IgD-negative memory B cell (primary cell): ENCODE measurements around the gene PAX5. TPM values are rescaled to one million over a fixed set of nuclear protein-coding genes. Genes with fewer than 3 reads are reported as not detected.

Experiments
- H3K27ac Mint-ChIP-seq, 3 donors: one replicate each; pipeline ENCODE4 v1.8.0; 2020 to 2022; ENCODE audit warnings: mild to moderate bottlenecking in 3 of 3, mixed read lengths in 3 of 3, moderate library complexity in 1 of 3
- H3K27me3 Mint-ChIP-seq: one replicate; pipeline ENCODE4 v1.8.0; 2021; ENCODE audit warnings: mixed read lengths
- H3K36me3 Mint-ChIP-seq: one replicate; pipeline ENCODE4 v1.8.0; 2020; ENCODE audit warnings: mild to moderate bottlenecking, mixed read lengths
- H3K4me1 Mint-ChIP-seq, 3 donors: one replicate each; pipeline ENCODE4 v1.8.0; 2020 to 2022; ENCODE audit warnings: mixed read lengths in 3 of 3, mild to moderate bottlenecking in 1 of 3
- H3K4me3 Mint-ChIP-seq, 4 donors: one replicate each; pipeline ENCODE4 v1.8.0; 2020 to 2022; ENCODE audit warnings: mild to moderate bottlenecking in 4 of 4, mixed read lengths in 4 of 4, moderate library complexity in 3 of 4
- H3K9me3 Mint-ChIP-seq, 3 donors: one replicate each; pipeline ENCODE4 v1.8.0; 2020 to 2021; ENCODE audit warnings: mixed read lengths in 3 of 3, mild to moderate bottlenecking in 1 of 3
- polyA plus RNA-seq: library from polyadenylated mRNA; unstranded; fragments of 300-500 nt; fragmentation: Illumina TruSeq; gene quantifications from one replicate; pipeline ENCODE4 v1.2.3, GENCODE V29; 2021

PAX5 gene
- polyA plus RNA-seq, 1 donor from 2014 or later = 65.3 TPM

GRCh38 chr9:36855448-36856315 is 178.4 kb downstream of the PAX5 start:
- H3K9me3 Mint-ChIP-seq = no peaks in the 10 kb centered on the region
- no peaks in the 10 kb centered on the region for H3K36me3 Mint-ChIP-seq
- H3K4me3 Mint-ChIP-seq = peak overlapping the region in 2 of 4 donors; percentile 43 to 48
- H3K4me1 Mint-ChIP-seq = peaks cover 7 to 40% (median 18%) of the 10 kb centered on the region in 3 donors
- no peaks in the 10 kb centered on the region for H3K27me3 Mint-ChIP-seq
- H3K27ac Mint-ChIP-seq = peak overlapping the region; percentile 73 to 97 (median 94)

GRCh38 chr9:36854751-36855150 is 179.3 kb downstream of the PAX5 start:
- no peaks in the 10 kb centered on the region for H3K36me3 Mint-ChIP-seq
- H3K27ac Mint-ChIP-seq = peak overlapping the region; percentile 79 to 94 (median 86)
- peak overlapping the region in 1 of 4 donors; percentile 23 for H3K4me3 Mint-ChIP-seq
- H3K27me3 Mint-ChIP-seq = no peaks in the 10 kb centered on the region
- peaks cover 7 to 40% (median 17%) of the 10 kb centered on the region in 3 donors for H3K4me1 Mint-ChIP-seq
- no peaks in the 10 kb centered on the region for H3K9me3 Mint-ChIP-seq

- H3K27me3 Mint-ChIP-seq = no peaks in the 10 kb centered on the region
- no peaks in the 10 kb centered on the region for H3K9me3 Mint-ChIP-seq
- peak overlapping the region in 1 of 3 donors; percentile 79 for H3K27ac Mint-ChIP-seq
- no peak overlapping the region for H3K4me3 Mint-ChIP-seq
- peaks cover 9 to 40% (median 17%) of the 10 kb centered on the region in 3 donors for H3K4me1 Mint-ChIP-seq
- H3K36me3 Mint-ChIP-seq = no peaks in the 10 kb centered on the region
These were observed 180.0 kb downstream of the PAX5 start for GRCh38 chr9:36854034-36854433.

- H3K4me3 Mint-ChIP-seq = peak overlapping the region in 1 of 4 donors; percentile 28
- H3K4me1 Mint-ChIP-seq = peaks cover 7 to 32% (median 17%) of the 10 kb centered on the region in 3 donors
- H3K36me3 Mint-ChIP-seq = no peaks in the 10 kb centered on the region
- H3K9me3 Mint-ChIP-seq = no peaks in the 10 kb centered on the region
- H3K27me3 Mint-ChIP-seq = no peaks in the 10 kb centered on the region
- H3K27ac Mint-ChIP-seq = peak overlapping the region; percentile 74 to 79 (median 79)
These were observed 180.8 kb downstream of the PAX5 start for GRCh38 chr9:36853233-36853632.

- Mint-ChIP-seq H3K4me1 (peaks cover 2 to 13% (median 3%) of the 10 kb centered on the region in 3 donors), H3K4me3 (peak overlapping the region in 1 of 4 donors; percentile 78), H3K27ac (peak overlapping the region; percentile 46 to 86 (median 65)), H3K9me3 (no peaks in the 10 kb centered on the region), H3K36me3 (no peaks in the 10 kb centered on the region), H3K27me3 (no peaks in the 10 kb centered on the region)
These were observed 184.1 kb downstream of the PAX5 start for GRCh38 chr9:36849943-36850342.

- no peaks in the 10 kb centered on the region for H3K36me3 Mint-ChIP-seq
- H3K27me3 Mint-ChIP-seq = no peaks in the 10 kb centered on the region
- no peaks in the 10 kb centered on the region for H3K9me3 Mint-ChIP-seq
- H3K4me3 Mint-ChIP-seq = no peak overlapping the region
- peak overlapping the region in 2 of 3 donors; percentile 14 to 65 for H3K27ac Mint-ChIP-seq
- H3K4me1 Mint-ChIP-seq = peaks cover 2 to 13% (median 3%) of the 10 kb centered on the region in 3 donors
These were observed 185.1 kb downstream of the PAX5 start for GRCh38 chr9:36848946-36849345.

- peaks cover 0 to 6% (median 3%) of the 10 kb centered on the region in 3 donors for H3K4me1 Mint-ChIP-seq
- peak overlapping the region in 1 of 4 donors; percentile 33 for H3K4me3 Mint-ChIP-seq
- H3K36me3 Mint-ChIP-seq = no peaks in the 10 kb centered on the region
- peak overlapping the region in 1 of 3 donors; percentile 57 for H3K27ac Mint-ChIP-seq
- H3K27me3 Mint-ChIP-seq = no peaks in the 10 kb centered on the region
- no peaks in the 10 kb centered on the region for H3K9me3 Mint-ChIP-seq
These were observed 186.0 kb downstream of the PAX5 start for GRCh38 chr9:36847781-36848673.

GRCh38 chr9:36846621-36847020 is 187.4 kb downstream of the PAX5 start:
- Mint-ChIP-seq H3K27ac (peak overlapping the region in 1 of 3 donors; percentile 75), H3K27me3 (no peaks in the 10 kb centered on the region), H3K9me3 (no peaks in the 10 kb centered on the region), H3K36me3 (no peaks in the 10 kb centered on the region), H3K4me3 (no peak overlapping the region), H3K4me1 (peaks cover 0 to 3% (median 3%) of the 10 kb centered on the region in 3 donors)

- Mint-ChIP-seq H3K4me1 (peaks cover 0 to 3% (median 1%) of the 10 kb centered on the region in 3 donors), H3K27ac (peak overlapping the region in 1 of 3 donors; percentile 75)
These were observed 188.2 kb downstream of the PAX5 start for GRCh38 chr9:36845844-36846243.

GRCh38 chr9:36844961-36845360 is 189.1 kb downstream of the PAX5 start:
- Mint-ChIP-seq H3K27me3 (no peaks in the 10 kb centered on the region), H3K36me3 (no peaks in the 10 kb centered on the region), H3K9me3 (no peaks in the 10 kb centered on the region), H3K4me1 (peaks cover 0 to 3% (median 0%) of the 10 kb centered on the region in 3 donors), H3K27ac (peak overlapping the region; percentile 75 to 86 (median 86)), H3K4me3 (no peak overlapping the region)

More at GRCh38 chr9:36845844-36846243, 188.2 kb downstream of the PAX5 start:
- no peaks in the 10 kb centered on the region for H3K36me3 Mint-ChIP-seq
- H3K27me3 Mint-ChIP-seq = no peaks in the 10 kb centered on the region
- no peaks in the 10 kb centered on the region for H3K9me3 Mint-ChIP-seq
- no peak overlapping the region for H3K4me3 Mint-ChIP-seq

GRCh38 chr9:36843964-36844363 is 190.1 kb downstream of the PAX5 start:
- no peaks in the 10 kb centered on the region for H3K27me3 Mint-ChIP-seq
- H3K27ac Mint-ChIP-seq = peak overlapping the region in 2 of 3 donors; percentile 77 to 86
- no peaks in the 10 kb centered on the region for H3K9me3 Mint-ChIP-seq
- peaks cover 0 to 2% (median 0%) of the 10 kb centered on the region in 3 donors for H3K4me1 Mint-ChIP-seq
- H3K36me3 Mint-ChIP-seq = no peaks in the 10 kb centered on the region
- H3K4me3 Mint-ChIP-seq = no peak overlapping the region

- no peak overlapping the region for H3K4me3 Mint-ChIP-seq
- no peaks in the 10 kb centered on the region for H3K36me3 Mint-ChIP-seq
- no peaks in the 10 kb centered on the region for H3K27me3 Mint-ChIP-seq
- H3K4me1 Mint-ChIP-seq = peaks cover 0 to 2% (median 0%) of the 10 kb centered on the region in 3 donors
- H3K27ac Mint-ChIP-seq = no peak overlapping the region
- H3K9me3 Mint-ChIP-seq = no peaks in the 10 kb centered on the region
These were observed 191.2 kb downstream of the PAX5 start for GRCh38 chr9:36842560-36843530.

- Mint-ChIP-seq H3K9me3 (no peaks in the 10 kb centered on the region), H3K27me3 (no peaks in the 10 kb centered on the region), H3K36me3 (no peaks in the 10 kb centered on the region), H3K4me1 (peaks cover 5 to 8% (median 8%) of the 10 kb centered on the region in 3 donors), H3K4me3 (peak overlapping the region in 1 of 4 donors; percentile 46), H3K27ac (peak overlapping the region in 1 of 3 donors; percentile 67)
These were observed 193.1 kb downstream of the PAX5 start for GRCh38 chr9:36840898-36841536.
